AG04450 (cell line): Measurements from ENCODE around the gene LTBP4. TPM values are rescaled to one million over a fixed set of nuclear protein-coding genes. Genes with fewer than 3 reads are reported as not detected.

Experiments used
- CTCF ChIA-PET: fragments of 300-600, 350-600 bp; formaldehyde crosslinking; extraction: SDS; loops from one replicate; lab custom pipeline; 2022; ENCODE audit warnings: antibody characterized with exemption, inconsistent platforms; lab: Charles Lee
- POLR2A ChIA-PET: fragments of 350-600 bp; formaldehyde crosslinking; extraction: SDS; loops from one replicate; lab custom pipeline; 2021; ENCODE audit warnings: antibody characterized with exemption, inconsistent platforms; lab: Yijun Ruan, JAX
- DNase-seq: peaks from one replicate; pipeline ENCODE4 v3.0.0-alpha.2; 2011; ENCODE audit warnings: low read depth, low spot score
- H3K27ac ChIP-seq: one replicate; pipeline ENCODE4 v1.5.1; 2012; ENCODE audit warnings: low read depth, low read length, control low read depth
- H3K27me3 ChIP-seq: one replicate; pipeline ENCODE4 v1.6.0; 2012; ENCODE audit warnings: low read length; ENCODE audit not compliant: control insufficient read depth, insufficient read depth
- H3K4me3 ChIP-seq: 2 replicates; pipeline ENCODE4 v1.5.1; 2011; ENCODE audit warnings: mild to moderate bottlenecking, low read depth, low read length, control low read depth
- H3K9me3 ChIP-seq: 2 replicates; pipeline ENCODE4 v1.5.1; 2012; ENCODE audit warnings: low read length; ENCODE audit not compliant: control insufficient read depth, insufficient read depth
- CTCF ChIP-seq: IDR thresholded peaks from 2 replicates; pipeline ENCODE4 v1.5.1; 2011; ENCODE audit warnings: low read depth, low read length, control low read depth, inconsistent platforms
- polyA plus RNA-seq: library from polyadenylated mRNA; depleted of rRNA; stranded (reverse); fragments of >200 nt; gene quantifications from 2 replicates; pipeline ENCODE4 v1.2.3, GENCODE V29; 2011

LTBP4 gene
- polyA plus RNA-seq, 1 experiment, result 41.3 TPM

- TF ChIP-seq CTCF, result no peak
- Histone ChIP-seq H3K9me3 (peaks cover 3% of the 10 kb centered on the region; the same call in 1 of the 2 replicates), H3K4me3 (no peak overlapping the region), H3K27ac (no peak overlapping the region), H3K27me3 (peaks cover 26% of the 10 kb centered on the region)
- CTCF ChIA-PET, result no interaction called here
- no peak for DNase-seq
- POLR2A ChIA-PET, result interaction anchor here (0.6 kb wide), 1 partner anchor 23 kb away, joined by 3 read pairs; no protein-coding TSS in a partner anchor
Measured at GRCh38 chr19:40565355-40565754, 35.8 kb upstream of the LTBP4 start.

- TF ChIP-seq CTCF, result no peak
- CTCF ChIA-PET, result interaction anchor here (1.7 kb wide), 1 partner anchor 102 kb away, joined by 5 read pairs; no protein-coding TSS in a partner anchor
- H3K27me3 ChIP-seq, result peaks cover 26% of the 10 kb centered on the region
- H3K9me3 ChIP-seq, result peaks cover 3% of the 10 kb centered on the region; the same call in 1 of the 2 replicates
- DNase-seq, result no peak
- POLR2A ChIA-PET, result interaction anchor here (0.6 kb wide), 1 partner anchor 23 kb away, joined by 3 read pairs; no protein-coding TSS in a partner anchor
- no peak overlapping the region for H3K27ac ChIP-seq
- no peak overlapping the region for H3K4me3 ChIP-seq
Measured at GRCh38 chr19:40565910-40566495, 35.2 kb upstream of the LTBP4 start.

- ChIA-PET CTCF (interaction anchor here (1.1 to 1.7 kb wide), 3 partner anchors 26 to 103 kb away, joined by 3 to 5 read pairs (median 3); no protein-coding TSS in a partner anchor), POLR2A (no interaction called here)
- Histone ChIP-seq H3K9me3 (peaks cover 3% of the 10 kb centered on the region; the same call in 1 of the 2 replicates), H3K4me3 (peak overlapping the region; percentile 51), H3K27me3 (peaks cover 19% of the 10 kb centered on the region), H3K27ac (no peak overlapping the region)
- DNase-seq, result no peak
- TF ChIP-seq CTCF, result no peak
Measured at GRCh38 chr19:40567040-40567749, 34.0 kb upstream of the LTBP4 start.

- Histone ChIP-seq H3K9me3 (peaks cover 3% of the 10 kb centered on the region; the same call in 1 of the 2 replicates), H3K4me3 (peak overlapping the region; percentile 51), H3K27me3 (peaks cover 18% of the 10 kb centered on the region), H3K27ac (no peak overlapping the region)
- no peak for DNase-seq
- POLR2A ChIA-PET, result no interaction called here
- no peak for TF ChIP-seq CTCF
- CTCF ChIA-PET, result interaction anchor here (1.0 to 1.7 kb wide), 5 partner anchors 27 to 104 kb away, joined by 3 to 5 read pairs (median 3); no protein-coding TSS in a partner anchor
Measured at GRCh38 chr19:40567750-40568494, 33.2 kb upstream of the LTBP4 start.
